Activated CD4-positive, CD25-positive, alpha-beta regulatory T cell treated with anti-CD3 and anti-CD28 coated beads, Interleukin-2, amount 50 U/mL, for 72 hours (primary cell): Measurements from ENCODE around the gene CCN2.

Experiments used
- DNase-seq: peaks from one replicate; pipeline ENCODE4 v3.0.0; 2021

Gene CCN2

DNA sequence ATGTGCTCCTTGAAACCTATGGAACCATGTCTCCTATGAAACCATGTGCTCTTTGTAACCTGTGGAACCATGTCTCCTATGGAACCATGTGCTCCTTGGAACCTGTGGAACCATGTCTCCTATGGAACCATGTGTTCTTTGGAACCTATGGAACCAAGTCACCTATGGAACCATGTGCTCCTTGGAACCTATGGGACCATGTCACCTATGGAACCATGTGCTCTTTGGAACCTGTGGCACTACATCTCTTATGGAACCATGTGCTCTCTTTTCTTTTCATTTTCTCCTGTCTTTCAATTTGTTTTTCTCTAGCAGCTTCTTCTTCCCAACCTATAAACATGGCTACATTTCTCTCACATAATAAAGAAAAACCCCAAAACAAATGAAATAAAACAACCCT is 11.9 kb upstream of the CCN2 start:
- no peak for DNase-seq

- no peak for DNase-seq
Measured at GRCh38 chr6:131960371-131961133, 9.4 kb upstream of the CCN2 start.

- no peak for DNase-seq
Measured at GRCh38 chr6:131958542-131959470, 7.6 kb upstream of the CCN2 start.

- no peak for DNase-seq
Measured at GRCh38 chr6:131958095-131958494, 6.9 kb upstream of the CCN2 start.

- no peak for DNase-seq
Measured at GRCh38 chr6:131955876-131956275, 4.7 kb upstream of the CCN2 start.

- DNase-seq, result no peak
Measured at GRCh38 chr6:131955192-131955591, 4.0 kb upstream of the CCN2 start.

GRCh38 chr6:131954775-131955107 is 3.6 kb upstream of the CCN2 start:
- no peak for DNase-seq

DNA sequence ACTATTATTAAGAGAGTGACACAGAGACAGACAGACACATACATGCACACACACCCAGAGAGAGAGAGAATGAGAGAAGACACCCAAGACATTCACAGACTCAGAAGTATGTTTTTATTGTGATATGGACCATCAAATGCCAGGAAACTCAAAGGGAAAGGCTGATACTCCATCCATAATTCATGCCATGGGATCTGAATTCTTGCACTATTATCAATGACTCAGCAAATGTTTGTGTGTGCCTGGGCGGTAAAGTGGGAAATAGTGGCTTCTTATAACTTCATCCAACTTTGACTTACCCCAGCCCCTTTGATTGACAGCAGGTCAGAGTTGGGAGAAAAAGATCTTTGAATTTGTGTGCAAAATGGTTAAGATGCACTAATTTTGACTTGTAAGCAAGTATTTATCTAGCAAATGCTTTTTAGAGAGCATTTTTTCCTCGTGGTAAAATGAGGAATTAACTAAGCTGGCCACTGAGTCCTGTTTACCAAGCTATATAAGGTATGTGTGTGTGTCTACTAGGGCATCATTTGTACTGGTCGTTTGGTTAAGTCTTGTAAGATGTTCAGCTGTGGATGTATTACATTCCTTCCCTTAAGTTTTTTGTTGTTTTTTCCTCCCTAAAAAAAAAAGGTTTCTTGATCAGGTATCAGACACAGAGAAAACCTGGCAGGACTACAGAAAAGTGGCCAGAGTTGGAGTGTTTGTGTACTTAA is 3.0 kb upstream of the CCN2 start:
- no peak for DNase-seq

- DNase-seq, result no peak
Measured at GRCh38 chr6:131952886-131953509, 1.8 kb upstream of the CCN2 start.

DNA sequence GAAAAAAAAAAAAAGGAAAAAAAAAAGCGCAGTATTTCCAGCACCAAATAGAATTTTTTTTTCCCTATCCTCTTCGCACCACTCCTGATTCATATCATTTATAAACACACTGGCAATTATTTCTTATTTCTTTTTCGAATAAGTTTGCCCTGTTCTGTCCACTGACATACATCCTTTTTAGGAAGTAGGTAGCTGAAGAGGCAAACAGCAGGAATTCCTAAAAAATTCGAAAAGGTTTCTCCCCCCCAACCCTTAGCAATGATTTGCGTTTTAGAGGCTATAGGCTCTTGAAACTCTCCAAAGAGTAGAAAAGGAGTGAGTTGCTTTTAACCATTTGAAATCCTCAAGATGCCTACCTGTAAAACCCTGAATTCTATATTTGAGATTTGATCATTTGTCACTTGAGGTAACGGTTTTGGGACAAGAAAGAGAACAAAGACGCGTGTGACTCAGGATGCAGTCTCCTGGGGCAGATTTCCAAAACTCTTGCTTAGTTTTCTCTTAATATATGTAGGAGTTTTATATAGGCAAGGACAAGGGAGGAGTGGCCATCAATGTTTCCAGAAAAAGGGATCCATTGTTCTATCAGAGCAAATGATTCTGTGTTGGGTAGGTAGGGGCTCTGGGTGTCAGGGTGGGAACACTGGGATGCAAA is 531 bp upstream of the CCN2 start:
- DNase-seq, result no peak

DNA sequence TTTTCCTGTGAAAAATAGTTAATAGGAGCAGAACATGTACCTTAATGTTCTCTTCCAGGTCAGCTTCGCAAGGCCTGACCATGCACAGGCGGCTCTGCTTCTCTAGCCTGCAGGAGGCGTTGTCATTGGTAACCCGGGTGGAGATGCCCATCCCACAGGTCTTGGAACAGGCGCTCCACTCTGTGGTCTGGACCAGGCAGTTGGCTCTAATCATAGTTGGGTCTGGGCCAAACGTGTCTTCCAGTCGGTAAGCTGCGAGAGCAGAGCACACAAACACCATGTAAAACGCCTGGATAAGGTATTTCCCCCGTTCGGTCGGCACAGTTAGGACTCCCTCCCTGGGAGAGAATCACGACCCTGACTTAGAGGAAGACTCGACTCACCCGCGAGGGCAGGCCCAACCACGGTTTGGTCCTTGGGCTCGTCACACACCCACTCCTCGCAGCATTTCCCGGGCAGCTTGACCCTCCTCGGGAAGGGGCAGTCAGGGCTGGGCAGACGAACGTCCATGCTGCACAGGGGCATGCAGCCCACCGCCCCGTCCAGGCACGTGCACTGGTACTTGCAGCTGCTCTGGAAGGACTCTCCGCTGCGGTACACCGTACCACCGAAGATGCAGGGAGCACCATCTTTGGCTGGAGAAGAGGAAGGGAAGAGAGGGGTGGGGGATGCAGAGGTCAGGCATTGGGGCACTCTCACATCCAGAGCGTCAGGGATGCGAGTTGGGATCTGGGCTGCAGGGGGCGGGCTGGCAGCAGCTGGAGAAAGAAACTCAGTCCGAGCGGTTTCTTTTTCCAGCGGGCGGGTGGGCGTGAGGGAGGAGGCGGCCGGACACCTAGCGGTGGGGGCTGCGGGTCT is 1.0 kb downstream of the CCN2 start:
- no peak for DNase-seq

DNA sequence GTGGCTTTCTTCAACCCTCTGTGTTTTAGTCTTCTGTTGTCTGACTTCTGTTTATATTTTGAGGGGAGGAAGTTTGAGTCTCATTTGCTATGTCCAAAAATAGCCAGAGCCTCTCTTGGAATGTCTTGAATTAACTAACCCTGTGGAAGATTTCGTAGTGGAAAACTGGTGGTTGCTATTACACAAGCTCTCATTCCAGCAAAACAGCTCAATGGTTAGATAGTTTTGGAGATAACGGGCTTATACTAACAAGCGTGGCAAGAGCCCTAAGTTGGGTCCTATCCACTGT is 1.6 kb downstream of the CCN2 start:
- no peak for DNase-seq

DNA sequence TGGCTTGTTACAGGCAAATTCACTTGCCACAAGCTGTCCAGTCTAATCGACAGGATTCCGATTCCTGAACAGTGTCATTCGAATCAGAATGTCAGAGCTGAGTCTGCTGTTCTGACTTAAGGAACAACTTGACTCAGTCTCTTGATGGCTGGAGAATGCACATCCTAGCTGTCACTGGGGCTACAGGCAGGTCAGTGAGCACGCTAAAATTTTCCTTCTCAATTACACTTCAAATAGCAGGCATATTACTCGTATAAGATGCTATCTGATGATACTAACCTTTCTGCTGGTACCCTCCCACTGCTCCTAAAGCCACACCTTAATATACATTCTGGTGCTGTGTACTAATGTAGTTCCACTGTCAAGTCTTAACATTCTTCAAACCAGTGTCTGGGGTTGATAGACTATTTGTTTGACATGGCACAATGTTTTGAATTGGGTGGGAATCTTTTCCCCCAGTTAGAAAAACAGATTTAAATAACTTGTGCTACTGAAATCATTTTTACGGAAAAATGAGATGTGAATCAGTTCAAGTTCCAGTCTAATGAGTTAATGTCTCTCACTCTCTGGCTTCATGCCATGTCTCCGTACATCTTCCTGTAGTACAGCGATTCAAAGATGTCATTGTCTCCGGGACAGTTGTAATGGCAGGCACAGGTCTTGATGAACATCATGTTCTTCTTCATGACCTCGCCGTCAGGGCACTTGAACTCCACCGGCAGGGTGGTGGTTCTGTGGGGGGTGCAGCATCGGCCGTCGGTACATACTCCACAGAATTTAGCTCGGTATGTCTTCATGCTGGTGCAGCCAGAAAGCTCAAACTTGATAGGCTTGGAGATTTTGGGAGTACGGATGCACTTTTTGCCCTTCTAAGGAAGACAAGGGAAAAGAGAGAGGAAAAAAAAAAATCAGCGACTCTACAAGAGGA is 2.2 kb downstream of the CCN2 start:
- DNase-seq, result no peak

DNA sequence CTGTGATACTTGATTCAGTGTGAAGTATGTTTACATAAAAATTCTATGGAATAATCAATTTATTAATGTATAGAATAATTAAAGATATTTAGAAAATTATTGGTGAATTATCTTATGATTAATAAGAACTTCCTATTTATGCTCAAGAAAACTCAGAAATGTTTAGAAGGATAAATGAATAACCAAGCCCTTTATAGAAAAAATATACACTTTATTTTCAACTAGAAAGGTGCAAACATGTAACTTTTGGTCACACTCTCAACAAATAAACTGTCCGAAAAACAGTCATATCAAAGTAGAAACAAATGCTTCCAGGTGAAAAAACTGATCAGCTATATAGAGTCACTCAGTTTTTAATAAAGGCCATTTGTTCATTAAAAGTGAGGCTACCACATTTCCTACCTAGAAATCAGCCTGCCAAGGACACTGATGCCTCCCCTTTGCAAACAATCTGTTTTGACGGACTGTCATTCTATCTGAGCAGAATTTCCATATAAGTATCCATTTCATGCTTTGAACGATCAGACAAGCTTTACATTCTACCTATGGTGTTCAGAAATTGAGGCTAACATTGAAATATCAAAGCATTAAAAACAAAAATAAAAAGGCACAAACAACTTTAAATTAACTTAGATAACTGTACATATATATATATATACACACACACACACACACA is 3.0 kb downstream of the CCN2 start:
- DNase-seq, result no peak

DNA sequence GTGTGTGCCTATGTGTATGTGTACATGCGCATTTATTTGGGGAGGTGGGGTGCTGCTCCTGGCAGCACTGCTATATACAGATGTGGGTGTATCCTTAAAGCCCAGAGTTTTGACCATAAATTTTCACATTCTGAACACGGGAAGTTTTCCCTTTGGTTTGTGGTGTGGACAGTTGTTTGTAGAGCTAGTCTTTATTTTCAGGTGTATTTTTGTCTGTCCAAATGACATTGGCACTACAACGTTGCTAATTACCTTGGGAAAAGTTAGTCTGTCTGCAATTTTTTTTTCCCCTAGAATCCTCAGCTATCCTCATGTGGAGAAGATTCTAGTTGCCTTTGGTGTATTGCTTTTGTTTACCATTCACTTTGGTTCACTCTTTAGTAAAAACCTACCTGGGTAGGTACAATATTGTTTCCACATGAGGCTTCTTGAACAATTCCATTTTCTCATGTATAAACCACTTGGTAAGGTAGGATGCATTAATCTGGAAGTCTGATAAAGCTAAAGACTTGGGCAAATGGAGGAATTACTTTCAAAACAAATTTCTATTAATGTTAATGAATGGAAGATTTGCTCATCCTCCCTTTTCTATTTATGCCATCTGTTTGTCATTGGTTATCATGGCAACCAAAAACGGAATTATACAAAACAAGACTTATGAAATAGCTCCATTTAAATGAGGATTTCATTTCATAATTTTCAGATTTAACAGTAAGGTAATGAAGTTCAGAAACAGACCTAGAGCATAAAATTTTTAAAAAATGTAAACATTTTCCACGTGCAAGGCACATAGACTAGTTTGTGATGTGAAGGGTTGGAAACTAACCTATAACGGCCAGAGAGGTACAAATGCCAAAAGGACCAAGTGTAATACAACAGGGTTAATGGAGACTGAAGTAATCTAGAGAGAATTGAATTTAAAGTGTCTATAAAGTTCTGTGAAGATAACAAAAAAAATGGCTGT is 3.9 kb downstream of the CCN2 start:
- no peak for DNase-seq

DNA sequence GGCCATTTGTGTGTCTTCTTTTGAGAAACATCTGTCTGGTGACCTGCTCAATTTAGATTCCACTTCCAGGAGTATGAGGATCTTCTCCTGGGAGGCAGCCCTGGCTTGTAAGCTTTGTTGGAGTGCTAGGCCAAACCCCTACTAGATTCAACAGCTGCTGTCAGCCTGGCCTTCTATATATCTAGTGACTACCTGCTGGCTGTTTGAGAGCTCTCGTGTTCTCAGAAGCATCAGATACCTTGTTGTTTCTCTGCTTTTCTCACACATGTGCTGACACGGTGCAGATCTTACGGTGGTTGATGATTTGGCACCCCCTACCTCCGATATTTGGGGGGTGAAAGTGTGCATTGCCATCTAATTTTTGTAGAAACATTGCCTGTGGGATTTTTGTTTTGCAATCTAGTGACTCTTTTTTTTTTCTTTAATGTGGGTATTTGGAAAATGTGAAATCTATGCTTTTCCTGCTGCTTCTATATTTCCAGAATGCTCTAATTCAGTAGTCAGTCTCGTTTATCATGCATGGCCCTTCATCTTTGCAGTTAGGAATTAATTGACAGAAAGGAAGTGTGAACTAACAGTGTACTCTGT is 4.7 kb downstream of the CCN2 start:
- DNase-seq, result no peak

GRCh38 chr6:131945971-131946370 is 5.2 kb downstream of the CCN2 start:
- DNase-seq, result no peak
